SIG-M5 (cell line): ENCODE measurements around the gene KIF19.

Experiments
- DNase-seq: peaks from one replicate; lab custom pipeline; 2025; lab: John Stamatoyannopoulos, UW

Gene KIF19

DNA sequence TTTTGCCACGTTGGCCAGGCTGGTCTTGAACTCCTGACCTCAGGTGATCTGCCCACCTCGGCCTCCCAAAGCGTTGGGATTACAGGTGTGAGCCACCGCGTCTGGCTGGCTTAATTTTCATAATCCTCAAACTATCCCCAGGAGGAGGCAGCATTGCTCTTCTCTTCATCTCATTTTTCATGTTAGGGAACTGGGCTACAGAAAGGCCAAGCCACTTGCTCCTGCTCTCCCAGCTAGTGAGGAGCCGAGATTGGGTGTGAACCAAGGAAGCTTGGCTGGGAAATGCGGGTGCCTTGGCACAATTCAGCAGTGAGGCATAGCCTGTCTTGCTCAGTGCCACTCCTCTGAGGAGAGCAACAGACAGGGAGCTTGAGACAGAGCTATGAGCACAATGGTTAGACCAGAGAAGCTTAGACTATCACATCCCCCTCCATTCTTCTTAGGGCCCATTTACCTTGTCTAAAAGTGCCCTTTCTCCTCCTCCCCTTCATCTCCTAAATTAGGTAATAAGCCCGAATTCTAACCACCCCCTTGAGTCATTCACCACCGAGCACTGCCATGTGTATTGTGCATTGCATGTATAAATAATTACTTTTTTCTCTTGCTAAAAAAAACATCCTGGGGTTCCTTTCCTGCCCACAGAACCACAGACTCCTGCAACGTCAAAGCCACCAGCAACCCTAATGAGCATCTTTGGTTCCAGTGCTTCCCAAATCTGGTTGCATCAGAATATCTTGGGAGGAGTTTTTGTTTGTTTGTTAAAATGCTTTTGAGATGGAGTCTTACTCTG, 20.0 kb upstream of the KIF19 start:
- DNase-seq: no peak

DNA sequence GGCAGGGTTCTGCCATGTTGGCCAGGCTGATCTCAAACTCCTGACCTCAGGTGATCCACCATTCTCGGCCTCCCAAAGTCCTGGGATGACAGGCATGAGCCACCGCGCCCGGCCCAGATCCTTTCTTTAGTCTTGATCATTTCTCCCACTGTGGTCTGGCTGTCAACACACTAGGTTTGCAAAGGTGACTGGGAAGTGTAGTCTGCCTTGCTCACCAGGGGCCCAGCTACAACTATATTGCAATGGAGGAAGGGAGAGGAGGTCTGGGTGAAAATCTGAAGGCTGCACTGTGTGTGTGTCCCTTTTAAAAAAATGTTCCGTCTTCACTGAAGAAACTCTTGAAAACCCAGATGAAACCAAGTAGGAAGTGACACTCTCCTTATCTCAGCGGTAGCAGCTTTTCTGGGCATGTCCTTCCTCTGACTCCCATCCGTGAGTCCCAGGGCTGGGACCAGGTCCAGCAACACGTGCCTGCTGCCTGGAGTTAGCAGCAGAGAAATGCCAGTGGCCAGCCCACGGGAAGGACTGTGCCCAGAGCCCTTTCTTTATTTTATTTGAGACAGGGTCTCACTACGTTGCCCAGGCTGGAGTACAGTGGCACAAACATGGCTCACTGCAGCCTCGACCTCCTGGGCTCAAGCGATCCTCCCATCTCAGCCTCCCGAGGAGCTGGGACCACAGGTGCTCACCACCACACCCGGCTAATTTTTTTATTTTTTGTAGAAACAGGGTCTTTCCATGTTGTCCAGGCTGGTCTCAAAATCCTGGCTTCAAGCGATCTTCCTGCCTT, 17.8 kb upstream of the KIF19 start:
- DNase-seq: no peak

DNA sequence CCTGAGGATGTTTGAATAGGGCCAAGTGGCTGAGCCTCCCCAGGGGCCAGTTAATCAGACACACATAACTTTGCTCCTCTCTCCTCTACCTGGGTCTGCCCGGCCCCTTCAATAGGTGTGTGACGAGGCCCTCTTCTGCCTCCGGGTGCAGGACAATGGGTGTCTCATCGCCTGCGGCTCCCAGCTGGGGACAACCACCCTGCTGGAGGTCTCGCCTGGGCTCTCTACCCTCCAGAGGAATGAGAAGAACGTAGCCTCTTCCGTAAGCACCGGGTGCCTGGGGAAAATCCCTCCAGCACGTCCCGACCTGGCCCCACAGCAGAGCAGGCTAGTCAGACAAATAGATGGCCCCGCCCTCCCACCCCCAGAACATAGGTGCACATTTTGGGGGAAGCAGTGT, 16.1 kb upstream of the KIF19 start:
- DNase-seq: no peak

DNA sequence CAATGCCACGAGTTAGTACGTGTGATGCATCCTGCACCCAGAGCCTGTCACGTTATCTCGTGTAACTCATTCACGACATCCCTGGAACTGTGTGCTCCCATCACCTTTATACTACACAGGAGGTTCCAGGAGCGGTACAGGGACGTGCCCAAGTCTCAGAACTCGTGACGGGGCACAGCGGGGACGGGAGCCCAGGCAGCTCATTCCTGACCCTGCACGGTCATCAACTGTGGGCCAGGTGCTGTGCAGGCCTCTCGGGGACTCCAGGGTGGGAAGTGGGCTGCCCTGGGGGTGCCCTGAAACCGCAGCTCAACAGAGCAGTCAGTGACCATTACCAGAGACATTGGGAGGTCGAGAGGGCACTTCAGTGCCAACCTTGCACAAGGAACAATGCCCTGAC, 11.1 kb upstream of the KIF19 start:
- DNase-seq: no peak

DNA sequence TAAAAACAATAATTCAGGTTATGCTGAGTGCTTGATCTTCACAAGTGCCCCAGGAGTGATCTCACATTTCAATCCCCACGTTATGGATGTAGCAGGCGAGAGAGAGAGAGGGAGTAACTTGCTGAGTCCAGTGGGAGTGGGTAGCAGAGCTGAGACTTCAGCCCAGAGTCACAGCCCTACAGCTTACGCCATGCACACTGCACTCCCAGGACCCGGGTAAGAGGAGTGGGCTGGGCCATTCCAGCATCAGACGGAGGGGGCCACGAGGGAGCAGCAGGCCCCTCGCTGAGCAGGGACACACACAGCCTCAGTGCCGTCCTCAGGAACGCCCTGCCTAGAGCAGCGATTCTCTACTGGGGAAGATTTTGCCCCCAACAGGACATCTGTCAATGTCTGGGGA, 9.8 kb upstream of the KIF19 start:
- DNase-seq: no peak

DNA sequence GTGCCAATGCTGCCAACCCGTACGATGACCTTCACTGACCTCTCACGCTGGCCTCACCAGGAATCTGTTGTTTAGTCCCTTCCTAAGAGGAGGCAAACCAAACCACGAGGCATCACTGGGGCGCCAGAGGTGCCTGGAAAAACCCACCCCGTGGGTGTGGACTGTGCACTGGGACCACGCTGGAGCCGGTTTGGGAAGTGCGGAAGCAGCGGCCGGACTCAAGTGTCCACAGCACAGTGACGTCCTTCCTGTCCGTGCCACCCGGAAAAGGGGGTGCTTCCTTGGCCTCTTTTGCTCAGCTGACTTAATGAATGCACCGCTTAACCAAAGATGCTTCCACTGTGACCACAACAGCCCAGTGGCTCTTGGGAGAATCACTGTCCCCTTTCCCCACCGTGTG, 9.0 kb upstream of the KIF19 start:
- DNase-seq: no peak

DNA sequence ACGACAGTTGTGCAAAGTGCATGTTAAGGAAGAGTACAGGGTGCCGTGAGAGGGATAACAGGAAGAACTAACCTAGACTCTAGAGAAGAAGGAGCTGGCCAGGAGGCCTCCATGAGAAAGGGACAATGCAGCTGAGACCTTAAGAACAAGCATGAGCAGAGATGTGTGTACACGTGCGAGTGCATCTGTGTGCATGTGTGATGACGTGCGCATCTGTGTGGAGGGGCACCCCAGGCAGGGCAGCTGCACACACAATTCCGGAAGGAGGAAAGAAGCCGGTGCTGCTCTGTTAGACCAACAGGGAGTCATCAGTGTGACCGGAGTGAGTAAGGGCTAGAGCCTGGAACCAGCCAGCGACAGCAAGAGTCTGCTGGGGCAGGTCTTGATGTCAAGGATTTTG, 7.6 kb upstream of the KIF19 start:
- no peak for DNase-seq

DNA sequence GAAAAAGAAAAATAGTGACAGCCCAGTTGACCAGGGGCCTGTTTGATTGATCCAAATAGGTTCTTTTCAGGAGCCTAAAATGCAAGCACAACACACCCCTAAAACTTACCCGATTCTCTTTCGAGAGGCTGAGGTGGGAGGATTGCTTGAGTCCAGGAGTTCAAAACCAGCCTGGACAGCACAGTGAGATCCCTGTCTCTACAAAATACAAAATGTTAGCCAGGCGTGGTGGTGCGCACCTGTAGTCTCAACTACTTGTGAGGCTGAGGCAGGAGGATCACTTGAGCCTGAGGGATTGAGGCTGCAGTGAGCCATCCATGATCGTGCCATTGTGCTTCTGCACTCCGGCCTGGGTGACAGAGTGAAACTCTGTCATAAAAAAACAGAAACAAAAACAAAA, 1.5 kb upstream of the KIF19 start:
- no peak for DNase-seq

DNA sequence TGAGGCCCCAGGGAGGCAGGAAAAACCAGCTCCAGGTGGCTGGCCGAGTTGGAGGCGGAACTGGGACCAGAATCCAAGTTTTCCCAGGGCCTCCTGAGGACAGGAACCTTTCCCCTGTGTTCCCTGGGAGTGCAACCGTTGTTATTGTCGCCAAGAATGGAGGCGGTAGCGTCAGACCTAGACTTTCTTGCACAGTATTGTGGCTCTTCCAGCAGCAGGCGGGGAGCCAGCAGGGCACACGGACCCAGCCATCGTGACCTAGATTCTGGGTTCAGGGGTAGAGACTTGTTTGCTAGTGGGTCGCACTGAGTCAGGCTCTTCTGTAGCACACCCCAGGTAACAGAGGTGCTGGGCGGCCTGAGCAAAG, 667 bp upstream of the KIF19 start:
- no peak for DNase-seq

DNA sequence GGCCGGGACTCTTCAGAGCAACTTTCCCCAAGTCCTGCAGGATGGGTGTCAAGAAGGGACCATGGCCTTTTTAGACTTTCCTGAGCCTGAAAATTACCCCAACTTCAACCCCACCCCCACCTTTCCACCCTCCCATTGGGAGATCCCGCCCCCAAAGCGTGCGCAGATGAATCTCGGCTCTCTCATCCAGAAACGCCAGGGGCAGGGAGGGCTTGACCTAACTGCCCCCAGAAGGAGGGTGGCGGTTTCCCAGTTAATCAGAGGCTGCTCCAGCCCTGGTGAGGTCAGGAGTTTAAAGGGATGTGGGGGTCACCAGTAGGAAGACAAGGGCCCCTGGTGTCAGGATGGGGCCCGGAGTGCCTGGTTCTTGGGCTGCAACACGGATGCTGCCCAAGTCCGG, 480 bp downstream of the KIF19 start:
- DNase-seq: no peak

DNA sequence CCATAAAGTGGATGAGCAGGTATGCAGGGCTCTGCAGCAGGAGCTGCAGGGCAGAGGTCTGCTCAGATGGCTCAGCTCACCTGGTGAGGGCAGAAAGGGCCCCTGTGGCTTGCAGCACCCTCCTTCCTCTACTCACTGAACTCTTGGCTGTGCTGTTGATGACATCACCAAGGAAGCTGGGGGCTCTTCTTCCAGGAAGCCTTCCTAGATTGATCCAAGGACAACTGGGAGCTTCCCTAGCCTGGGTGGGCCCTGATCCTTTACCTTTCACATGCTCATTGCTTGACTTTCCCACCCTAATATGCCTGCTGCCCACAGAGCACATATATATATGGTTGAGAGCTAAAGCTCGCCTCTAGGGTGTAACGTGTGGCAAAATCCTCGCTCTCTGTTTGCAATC, 2.5 kb downstream of the KIF19 start:
- no peak for DNase-seq

DNA sequence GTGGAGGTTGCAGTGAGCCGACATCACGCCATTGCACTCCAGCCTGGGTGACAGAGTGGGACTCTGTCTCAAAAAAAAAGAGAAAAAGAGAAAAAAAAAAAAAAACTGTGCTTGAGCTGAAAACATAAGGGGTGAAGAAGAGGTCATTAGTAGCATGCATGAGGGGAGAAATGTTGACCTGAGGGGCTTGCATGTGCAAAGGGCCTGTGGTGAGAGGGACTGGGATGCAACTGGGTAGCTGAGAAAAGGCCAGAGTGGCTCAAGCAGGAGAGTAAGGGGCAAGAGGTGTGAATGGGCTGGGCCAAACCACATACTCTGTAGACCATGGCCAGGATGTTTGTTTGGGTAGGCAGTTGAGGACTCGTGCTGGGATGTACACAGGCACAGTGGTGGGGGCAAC, 3.4 kb downstream of the KIF19 start:
- DNase-seq: no peak

DNA sequence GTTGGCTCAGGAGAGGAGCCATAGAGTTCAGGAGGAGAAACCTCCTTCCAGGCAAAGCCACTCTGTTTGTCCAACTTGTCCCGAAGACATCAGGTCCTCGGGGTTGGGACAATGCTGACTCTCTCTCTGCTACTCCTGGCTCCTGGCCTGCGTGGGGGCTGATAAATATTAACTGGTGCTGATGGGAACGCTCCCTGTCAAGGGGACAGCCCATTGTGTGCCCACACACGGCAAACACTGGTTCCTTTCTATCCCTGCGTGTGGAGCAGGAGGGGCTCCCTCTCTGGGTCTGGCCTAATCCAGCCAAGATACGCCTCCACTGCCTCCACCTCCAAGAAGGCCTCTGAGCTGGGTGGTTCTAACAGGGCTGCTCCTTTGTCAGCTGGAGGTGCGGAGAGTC, 4.4 kb downstream of the KIF19 start:
- no peak for DNase-seq

DNA sequence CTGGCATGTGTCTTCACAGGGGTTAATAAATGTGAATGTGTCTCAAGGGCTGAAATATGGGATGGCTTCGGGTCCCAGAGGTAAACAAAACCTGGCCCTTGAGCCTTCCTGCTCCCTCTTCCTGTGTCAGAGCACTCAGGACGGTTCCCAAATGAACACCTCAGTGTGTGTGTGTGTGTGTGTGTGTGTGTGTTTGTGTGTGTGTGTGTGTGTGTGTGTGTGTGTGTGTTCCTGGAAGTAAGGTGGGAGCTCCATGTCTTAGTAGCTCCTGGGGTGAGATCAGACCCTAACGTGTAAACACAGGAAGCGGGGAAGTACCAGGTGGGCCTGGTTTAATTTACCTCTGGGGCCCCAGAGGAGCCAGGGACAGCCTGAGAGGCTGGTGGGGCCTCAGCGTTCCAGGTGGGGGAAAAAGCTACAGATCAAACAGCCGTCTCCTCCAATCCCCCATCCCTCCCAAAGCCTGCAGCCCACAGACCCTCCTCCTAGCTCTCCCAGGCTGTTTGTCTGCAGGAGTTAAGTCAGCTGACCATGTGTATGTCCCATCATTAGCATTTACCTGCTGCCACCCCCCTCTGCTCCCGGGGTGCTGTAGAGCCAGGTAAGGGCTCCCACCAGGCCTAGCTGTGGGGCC, 6.1 kb downstream of the KIF19 start:
- no peak for DNase-seq

DNA sequence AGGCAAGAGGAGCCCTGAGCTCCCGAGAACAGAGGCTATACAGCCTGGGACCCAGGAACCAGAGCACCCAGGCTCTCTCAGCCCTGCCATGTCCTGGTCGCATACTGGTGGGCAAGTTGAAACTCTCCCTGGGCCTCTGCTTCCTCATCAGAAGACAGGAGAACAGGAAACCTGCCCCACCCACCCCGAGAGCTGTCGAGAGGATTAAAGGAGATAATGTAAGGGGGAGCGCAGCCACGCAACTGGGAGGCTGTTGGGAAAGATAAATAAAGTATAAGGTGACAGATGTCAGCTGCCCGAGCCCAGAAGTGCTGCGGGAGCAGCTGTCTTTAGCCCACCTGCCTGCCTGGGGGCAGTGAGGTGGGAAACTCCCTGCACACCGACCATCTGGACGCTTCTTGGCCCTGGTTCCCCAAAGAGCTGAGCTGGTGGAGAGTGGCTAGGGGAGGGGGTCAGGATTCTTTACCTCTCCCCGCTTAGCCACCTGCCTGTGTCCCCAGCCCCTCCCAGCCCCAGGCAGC, 6.8 kb downstream of the KIF19 start:
- DNase-seq: no peak

DNA sequence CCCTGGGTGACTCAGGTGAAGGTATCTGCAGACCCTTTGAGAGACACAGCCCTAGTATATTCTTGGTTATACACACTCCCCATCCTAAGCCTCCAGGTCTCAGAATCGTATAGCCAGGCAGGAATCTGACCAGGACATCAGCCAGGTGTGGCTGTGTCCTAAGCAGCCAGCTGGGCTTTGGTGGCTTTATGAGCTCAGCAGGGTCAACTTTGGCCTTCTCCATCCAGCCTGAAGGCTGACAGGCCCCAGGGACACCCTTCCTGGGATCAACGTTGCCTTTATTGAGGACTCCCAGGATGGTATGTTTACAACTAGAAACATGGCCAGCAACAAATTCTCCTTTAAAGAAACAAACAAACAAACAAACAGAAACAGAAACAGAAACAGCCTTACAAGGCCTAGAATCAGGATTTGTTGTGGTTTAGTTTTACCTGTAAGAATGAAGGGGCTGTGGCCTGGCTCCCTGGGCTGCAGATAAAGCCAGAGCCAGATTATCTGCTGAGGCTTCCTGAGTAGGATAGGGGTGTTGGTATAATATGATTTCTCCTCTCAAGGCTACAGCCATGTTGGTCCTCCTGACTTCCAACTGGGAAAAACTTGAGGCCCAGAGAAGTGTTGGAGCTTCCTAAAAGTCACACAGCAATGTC, 8.5 kb downstream of the KIF19 start:
- DNase-seq: no peak

DNA sequence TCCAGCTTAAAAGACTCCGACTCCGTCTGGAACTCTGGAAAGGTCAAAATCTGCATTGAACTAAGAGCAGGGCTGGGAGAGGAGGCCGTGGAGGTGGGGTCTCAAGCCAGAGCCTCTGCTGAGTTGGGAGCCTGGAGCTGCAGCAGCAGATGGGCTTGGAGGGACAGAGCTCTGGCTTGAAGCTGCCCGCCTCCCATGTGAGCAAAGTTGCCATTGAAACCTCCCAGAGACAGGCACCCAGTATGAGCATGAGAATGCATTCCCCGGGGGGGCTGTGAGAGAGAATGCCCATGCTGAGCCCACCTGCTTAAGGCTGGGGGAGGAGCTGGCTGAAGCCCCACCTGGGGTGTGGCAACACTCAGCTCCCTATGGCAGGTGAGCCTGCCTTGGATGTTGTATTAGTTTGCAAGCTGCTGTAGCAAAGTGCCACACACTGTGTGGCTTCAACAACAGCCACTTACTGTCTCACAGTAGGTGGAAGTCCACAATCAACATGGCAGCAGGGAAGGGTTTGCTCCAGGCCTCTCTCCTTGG, 9.6 kb downstream of the KIF19 start:
- DNase-seq: no peak

DNA sequence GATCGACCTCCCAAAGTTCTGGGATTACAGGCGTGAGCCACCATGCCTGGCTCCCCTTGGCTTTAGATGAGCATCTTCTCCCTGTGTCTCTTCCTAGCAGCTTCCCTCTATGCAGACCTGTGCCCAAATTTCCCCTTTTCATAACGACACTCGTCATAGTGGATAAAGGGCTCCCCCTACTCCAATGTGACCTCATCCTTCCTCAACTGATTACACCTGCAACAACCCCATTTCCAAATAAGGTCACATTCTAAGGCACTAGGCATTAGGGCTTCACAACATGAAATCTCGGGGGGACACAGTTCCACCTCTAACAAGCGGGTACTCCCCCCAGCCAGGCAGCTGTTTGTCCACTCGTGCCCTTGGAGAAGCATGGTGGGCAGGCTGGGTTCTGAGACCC, 10.3 kb downstream of the KIF19 start:
- no peak for DNase-seq

DNA sequence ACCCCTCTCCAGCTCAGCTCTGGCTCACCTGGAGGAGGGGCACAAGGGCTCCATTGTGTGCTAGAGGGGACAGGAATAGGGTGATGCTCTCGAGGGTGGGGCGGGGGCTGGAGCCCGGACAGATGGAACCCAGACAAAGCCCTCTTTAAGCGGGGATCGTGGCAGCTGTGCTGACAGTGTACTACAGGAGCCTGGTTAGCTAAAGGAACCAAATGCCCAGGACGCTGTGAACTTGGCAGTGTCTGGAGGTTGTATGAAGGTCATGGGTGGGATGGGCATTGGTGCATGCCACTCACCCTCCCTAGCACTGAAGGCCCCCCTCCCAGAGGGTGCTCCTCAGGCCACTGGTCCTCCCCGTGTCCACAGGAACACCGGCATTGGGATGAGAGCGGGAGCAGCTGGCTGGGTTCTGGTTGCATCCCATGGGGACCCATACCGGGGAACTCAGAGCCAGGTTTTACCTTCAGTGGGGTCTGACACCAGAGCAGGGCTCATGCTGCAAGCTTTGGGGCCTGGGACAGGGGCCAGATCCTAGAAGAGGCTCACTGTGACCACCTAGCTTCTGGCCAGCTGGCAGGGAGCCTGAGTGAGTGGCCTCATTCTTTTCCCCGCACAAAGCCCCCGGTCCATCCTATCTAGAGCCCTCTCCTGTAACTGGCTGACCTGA, 11.9 kb downstream of the KIF19 start:
- no peak for DNase-seq

DNA sequence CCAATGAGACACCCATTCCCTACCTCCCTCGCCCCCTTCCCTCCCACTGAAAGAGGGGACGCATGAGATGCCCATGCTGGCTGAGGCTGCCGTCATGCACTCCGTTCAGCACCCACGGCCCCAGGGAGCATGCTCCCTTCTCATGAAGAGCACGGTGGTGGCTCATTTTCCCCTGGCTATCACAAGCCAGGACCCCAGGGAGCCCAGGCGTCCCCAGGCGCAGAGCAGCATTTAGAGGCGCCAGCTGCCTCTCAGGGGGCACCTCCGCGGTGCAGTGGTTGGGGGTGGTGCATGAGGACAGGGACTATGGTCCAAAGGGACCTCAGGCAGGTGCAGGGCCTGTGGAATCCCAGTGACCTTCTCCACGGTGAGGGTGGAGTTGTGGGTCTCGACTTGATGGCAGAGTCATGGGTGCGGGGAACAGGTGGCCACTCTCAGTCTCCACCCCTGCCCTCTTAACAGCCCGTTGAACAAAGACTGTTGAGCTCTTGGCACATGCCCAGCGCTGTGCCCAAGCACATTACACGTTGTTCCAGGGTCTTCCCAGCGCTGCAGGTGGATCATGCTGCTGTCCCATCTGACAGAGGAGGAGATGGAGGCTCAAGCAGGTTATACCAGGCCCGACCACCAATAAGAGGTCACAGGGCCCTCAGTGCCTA, 13.6 kb downstream of the KIF19 start:
- no peak for DNase-seq

DNA sequence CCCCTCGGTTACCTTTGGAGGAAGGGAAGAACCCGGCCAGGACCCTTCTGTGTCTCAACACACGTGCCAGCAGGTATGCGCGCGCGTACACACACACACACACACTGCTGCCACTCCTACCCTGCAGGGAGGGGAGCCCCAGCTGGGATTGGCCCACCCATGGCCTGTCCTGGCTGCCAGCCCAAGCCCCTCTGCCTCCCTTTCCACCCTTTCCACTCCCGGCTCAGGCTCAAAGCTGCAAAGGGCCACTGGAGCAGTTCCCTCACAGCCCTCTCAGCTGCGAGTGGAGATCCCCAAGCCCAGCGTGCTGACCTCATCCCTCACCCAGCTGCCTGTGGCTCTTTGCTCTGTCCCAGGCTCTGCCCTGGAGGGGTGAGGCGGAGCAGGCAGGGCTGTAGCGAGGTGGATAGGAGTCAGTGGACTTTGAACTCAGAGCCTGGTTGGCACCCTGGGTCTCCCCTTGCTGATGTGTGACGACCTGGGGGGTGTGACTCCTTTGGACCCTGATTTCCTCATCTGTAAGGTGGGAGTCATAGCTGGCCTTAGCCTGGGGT, 14.5 kb downstream of the KIF19 start:
- DNase-seq: no peak
